ENCODE measurements around the gene RIMKLB. TPM values are rescaled to one million over a fixed set of nuclear protein-coding genes. Genes with fewer than 3 reads are reported as not detected.
"Not testable (repeated sequence)": the region's sequence is repeated elsewhere in the genome, so short reads cannot be mapped to it uniquely, and the experiment has no call there.

The RIMKLB gene
- total RNA-seq, 1 experiment from 2014 or later, result 87.7 TPM

DNA sequence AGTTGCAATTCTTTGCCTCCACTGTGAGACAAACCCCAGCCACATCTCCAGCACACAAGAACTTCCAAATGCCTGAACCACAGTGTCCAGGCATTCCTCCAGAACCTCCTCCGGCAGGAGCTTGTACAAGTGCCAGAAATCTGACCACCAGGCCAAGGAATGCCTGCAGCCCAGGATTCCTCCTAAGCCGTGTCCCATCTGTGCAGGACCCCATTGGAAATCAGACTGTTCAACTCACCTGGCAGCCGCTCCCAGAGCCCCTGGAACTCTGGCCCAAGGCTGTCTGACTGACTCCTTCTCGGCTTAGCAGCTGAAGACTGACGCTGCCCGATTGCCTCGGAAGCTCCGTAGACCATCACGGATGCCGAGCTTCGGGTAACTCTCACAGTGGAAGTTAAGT is 109.3 kb downstream of the RIMKLB start:
- H3K27ac ChIP-seq (ENCODE audit: insufficient read length, low read depth, low read length); H2BK120ac ChIP-seq (ENCODE audit: low read depth, low read length, poor library complexity, severe bottlenecking); H4K91ac ChIP-seq (ENCODE audit: insufficient read length, low read depth, low read length); H2AK5ac ChIP-seq (ENCODE audit: insufficient read length, low read length); H2BK5ac ChIP-seq (ENCODE audit: insufficient read length, low read length); H3K23ac ChIP-seq (ENCODE audit: insufficient read length, low read depth, low read length); H3K9me3 ChIP-seq (ENCODE audit: control insufficient read depth, low read depth, low read length); H3K18ac ChIP-seq (ENCODE audit: insufficient read length, low read depth, low read length); H2BK20ac ChIP-seq (ENCODE audit: low read depth, low read length, poor library complexity, severe bottlenecking); H3K14ac ChIP-seq (ENCODE audit: insufficient read depth, low read length); H3K27me3 ChIP-seq (ENCODE audit: insufficient read depth, low read length); H3K79me1 ChIP-seq (ENCODE audit: insufficient read depth, low read depth, low read length, poor library complexity, severe bottlenecking); H3K4me1 ChIP-seq (ENCODE audit: insufficient read depth, low read length); H3K27me3 Mint-ChIP-seq (ENCODE audit: low read depth); H3T11ph ChIP-seq (ENCODE audit: low read length); DNase-seq; H4K5ac ChIP-seq (ENCODE audit: insufficient read length, low read depth, low read length); H3K9ac ChIP-seq (ENCODE audit: extremely low read depth, insufficient read length, low read length); H3K4me2 ChIP-seq (ENCODE audit: insufficient read depth, insufficient read length, low read length); H4K8ac ChIP-seq (replicated peaks; ENCODE audit: insufficient read length, low read depth, low read length); H3K23me2 ChIP-seq (ENCODE audit: insufficient read length, low read depth, low read length, poor library complexity, severe bottlenecking); H3K4ac ChIP-seq (ENCODE audit: low read depth, low read length); H2BK12ac ChIP-seq (ENCODE audit: insufficient read length, low read depth, low read length); H3K79me2 ChIP-seq (ENCODE audit: insufficient read depth, low read length); H2AFZ ChIP-seq (ENCODE audit: low read length); H3K56ac ChIP-seq (ENCODE audit: insufficient read length, low read depth, low read length); H3K9me3 Mint-ChIP-seq; H3K4me3 Mint-ChIP-seq; H2BK15ac ChIP-seq (ENCODE audit: low read depth, low read length); H4K20me1 ChIP-seq (ENCODE audit: control insufficient read depth, insufficient read depth, insufficient read length); H3K36me3 Mint-ChIP-seq (ENCODE audit: insufficient read depth in 1 of 3, low read depth in 3 of 3): not testable (repeated sequence)
- Mint-ChIP-seq H3K4me1 (peaks cover 57 to 65% of the 10 kb centered on the region in 2 experiments), H3K27ac (peak overlapping the region in 2 of 3 experiments; percentile 38 to 89; a peak in 3 of 7 replicates)
- no CpG with 5 or more reads among the region's 11 CpGs for WGBS (ENCODE audit: extremely low coverage, insufficient read length, low lambda C conversion rate)

DNA sequence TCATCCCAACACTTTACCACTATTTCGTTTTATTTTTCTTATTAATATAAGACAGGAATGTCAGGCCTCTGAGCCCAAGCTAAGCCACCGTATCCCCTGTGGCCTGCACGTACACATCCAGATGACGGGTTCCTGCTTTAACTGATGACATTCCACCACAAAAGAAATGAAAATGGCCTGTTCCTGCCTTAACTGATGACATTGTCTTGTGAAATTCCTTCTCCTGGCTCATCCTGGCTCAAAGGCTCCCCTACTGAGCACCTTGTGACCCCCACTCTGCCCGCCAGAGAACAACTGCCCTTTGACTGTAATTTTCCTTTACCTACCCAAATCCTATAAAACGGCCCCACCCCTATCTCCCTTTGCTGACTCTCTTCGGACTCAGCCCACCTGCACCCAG is 112.3 kb downstream of the RIMKLB start:
- not testable (repeated sequence) for H3K4ac ChIP-seq (ENCODE audit: low read depth, low read length); H3K27me3 ChIP-seq (ENCODE audit: insufficient read depth, low read length); H3T11ph ChIP-seq (ENCODE audit: low read length); H3K18ac ChIP-seq (ENCODE audit: insufficient read length, low read depth, low read length); H3K27me3 Mint-ChIP-seq (ENCODE audit: low read depth); H4K20me1 ChIP-seq (ENCODE audit: control insufficient read depth, insufficient read depth, insufficient read length); H2BK15ac ChIP-seq (ENCODE audit: low read depth, low read length); H4K8ac ChIP-seq (replicated peaks; ENCODE audit: insufficient read length, low read depth, low read length); H3K4me2 ChIP-seq (ENCODE audit: insufficient read depth, insufficient read length, low read length); H3K14ac ChIP-seq (ENCODE audit: insufficient read depth, low read length); H3K36me3 Mint-ChIP-seq (ENCODE audit: insufficient read depth in 1 of 3, low read depth in 3 of 3); H2BK20ac ChIP-seq (ENCODE audit: low read depth, low read length, poor library complexity, severe bottlenecking); H3K79me2 ChIP-seq (ENCODE audit: insufficient read depth, low read length); H3K9me3 ChIP-seq (ENCODE audit: control insufficient read depth, low read depth, low read length); H3K9me3 Mint-ChIP-seq; H2BK5ac ChIP-seq (ENCODE audit: insufficient read length, low read length); H4K91ac ChIP-seq (ENCODE audit: insufficient read length, low read depth, low read length); H3K23ac ChIP-seq (ENCODE audit: insufficient read length, low read depth, low read length); H2AK5ac ChIP-seq (ENCODE audit: insufficient read length, low read length); H3K23me2 ChIP-seq (ENCODE audit: insufficient read length, low read depth, low read length, poor library complexity, severe bottlenecking); H3K56ac ChIP-seq (ENCODE audit: insufficient read length, low read depth, low read length); H4K5ac ChIP-seq (ENCODE audit: insufficient read length, low read depth, low read length); H3K9ac ChIP-seq (ENCODE audit: extremely low read depth, insufficient read length, low read length); H2BK12ac ChIP-seq (ENCODE audit: insufficient read length, low read depth, low read length); H2AFZ ChIP-seq (ENCODE audit: low read length); H3K4me1 ChIP-seq (ENCODE audit: insufficient read depth, low read length); H3K79me1 ChIP-seq (ENCODE audit: insufficient read depth, low read depth, low read length, poor library complexity, severe bottlenecking)
- Histone ChIP-seq H2BK120ac (ENCODE audit: low read depth, low read length, poor library complexity, severe bottlenecking) (peak overlapping the region; percentile 52), H3K27ac (ENCODE audit: insufficient read length, low read depth, low read length) (peak overlapping the region; percentile 75)
- no CpG with 5 or more reads among the region's 7 CpGs for WGBS (ENCODE audit: extremely low coverage, insufficient read length, low lambda C conversion rate)
- peaks cover 63 to 70% of the 10 kb centered on the region in 2 experiments for H3K4me1 Mint-ChIP-seq
- peak overlapping the region; percentile 95 to 99 (median 97) for H3K27ac Mint-ChIP-seq
- peak overlapping the region; percentile 3 to 36; a peak in 2 of 5 replicates for H3K4me3 Mint-ChIP-seq
- peak; percentile 74 for DNase-seq

All from H9 (cell line).